IPS DF 4.7 (cell line): ENCODE results near the gene GNG12.
"Not testable (repeated sequence)": the region's sequence is repeated elsewhere in the genome, so short reads cannot be mapped to it uniquely, and the experiment has no call there.

Source experiments
- DNase-seq: peaks from one replicate; pipeline ENCODE4 v3.0.0-alpha.2; 2013; ENCODE audit warnings: low spot score; ENCODE audit errors: extremely low read depth

Gene GNG12

DNA sequence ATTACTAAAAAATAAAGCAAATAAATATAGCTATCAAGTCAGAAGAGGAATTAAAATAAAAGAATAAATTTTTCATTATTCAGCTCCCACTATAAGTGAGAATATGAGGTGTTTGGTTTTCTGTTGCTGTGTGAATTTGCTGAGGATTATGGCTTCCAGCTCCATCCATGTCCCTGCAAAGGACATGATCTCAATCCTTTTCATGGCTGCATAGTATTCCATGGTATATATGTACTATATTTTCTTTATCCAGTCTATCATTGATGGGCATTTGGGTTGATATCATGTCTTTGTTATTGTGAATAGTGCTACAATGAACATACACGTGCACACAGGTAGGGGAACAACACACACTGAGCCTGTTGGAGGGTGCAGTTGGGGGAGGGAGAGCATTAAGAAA, 176.1 kb downstream of the GNG12 start:
- not testable (repeated sequence) for DNase-seq

DNA sequence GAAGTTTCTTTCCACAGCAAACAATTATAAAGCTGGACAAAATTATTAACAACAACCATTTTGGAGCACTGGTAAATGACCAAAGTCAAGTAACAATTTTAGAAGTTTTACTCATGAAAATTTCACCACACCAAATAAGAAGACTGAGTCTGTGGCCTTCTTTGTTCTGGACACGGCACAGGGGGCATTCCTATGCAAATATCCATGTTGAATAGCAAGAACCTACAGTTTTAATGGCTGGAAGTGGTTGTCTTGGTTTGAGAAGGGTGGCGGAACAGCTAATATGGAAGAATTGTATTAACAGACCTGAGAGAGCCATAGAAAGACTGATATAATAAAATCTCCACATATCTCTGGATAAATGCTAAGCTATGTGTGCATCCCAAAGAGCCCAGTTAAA, 177.7 kb downstream of the GNG12 start:
- DNase-seq = no peak

DNA sequence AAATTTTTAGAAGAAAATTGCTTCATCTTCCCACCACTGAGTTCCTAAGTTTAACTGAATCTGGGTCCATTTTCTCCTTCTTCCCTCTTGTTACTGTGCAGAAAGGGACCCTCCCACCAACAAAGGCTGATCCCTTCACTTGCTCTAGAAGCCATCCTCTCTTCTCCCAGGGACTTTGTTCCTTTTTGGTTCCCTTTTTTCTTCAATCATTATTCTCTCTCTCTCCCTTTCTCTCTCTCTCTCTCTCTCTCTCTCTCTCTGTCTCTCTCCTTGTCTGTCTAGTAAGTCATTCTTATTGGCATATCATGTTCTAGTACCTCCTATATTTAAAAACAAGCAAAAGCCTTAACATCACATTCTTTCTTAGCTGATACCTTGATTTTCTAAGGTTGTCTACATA, 180.0 kb downstream of the GNG12 start:
- DNase-seq = no peak

DNA sequence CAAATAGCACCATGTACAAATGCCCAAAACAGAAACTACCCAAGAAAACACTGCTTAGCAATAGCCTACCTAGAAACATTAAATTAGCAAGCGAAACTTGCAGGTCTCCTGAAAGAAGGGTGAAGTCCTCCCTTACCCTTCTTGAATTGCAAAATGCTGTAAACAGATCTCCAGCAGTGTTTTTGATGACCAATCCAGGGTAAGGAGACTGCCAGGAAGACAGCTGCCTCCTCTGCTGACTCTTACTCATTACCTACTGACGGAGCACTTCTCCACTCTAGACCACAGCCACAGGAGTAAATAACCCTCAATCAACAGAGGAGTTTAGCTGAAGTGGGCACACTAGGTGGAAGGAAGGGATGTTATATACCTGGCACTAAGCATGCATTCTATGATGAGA, 180.5 kb downstream of the GNG12 start:
- no peak for DNase-seq
